D721Med (cell line): ENCODE measurements around the gene SIGLEC6.

Source experiments
- DNase-seq: peaks from one replicate; pipeline ENCODE4 v3.0.0; 2011; ENCODE audit warnings: low spot score; ENCODE audit not compliant: insufficient read length
- FAIRE-seq: peaks from 2 replicates; lab custom pipeline; 2011; peaks lifted over from hg19 to GRCh38; lab: Jason Lieb, UNC
- CTCF ChIP-seq: IDR thresholded peaks from 2 replicates; pipeline ENCODE4 v1.5.1; 2012; ENCODE audit warnings: mild to moderate bottlenecking, control low read depth; ENCODE audit not compliant: insufficient read depth; ENCODE audit errors: missing control alignments

Gene SIGLEC6

GRCh38 chr19:51542699-51543098 lies 11.2 kb upstream of the SIGLEC6 start:
- no peak for DNase-seq
- TF ChIP-seq CTCF, result no peak
- no peak for FAIRE-seq

- FAIRE-seq, result no peak
- DNase-seq, result no peak
- TF ChIP-seq CTCF, result no peak
Measured at GRCh38 chr19:51541458-51542357, 10.2 kb upstream of the SIGLEC6 start.

DNA sequence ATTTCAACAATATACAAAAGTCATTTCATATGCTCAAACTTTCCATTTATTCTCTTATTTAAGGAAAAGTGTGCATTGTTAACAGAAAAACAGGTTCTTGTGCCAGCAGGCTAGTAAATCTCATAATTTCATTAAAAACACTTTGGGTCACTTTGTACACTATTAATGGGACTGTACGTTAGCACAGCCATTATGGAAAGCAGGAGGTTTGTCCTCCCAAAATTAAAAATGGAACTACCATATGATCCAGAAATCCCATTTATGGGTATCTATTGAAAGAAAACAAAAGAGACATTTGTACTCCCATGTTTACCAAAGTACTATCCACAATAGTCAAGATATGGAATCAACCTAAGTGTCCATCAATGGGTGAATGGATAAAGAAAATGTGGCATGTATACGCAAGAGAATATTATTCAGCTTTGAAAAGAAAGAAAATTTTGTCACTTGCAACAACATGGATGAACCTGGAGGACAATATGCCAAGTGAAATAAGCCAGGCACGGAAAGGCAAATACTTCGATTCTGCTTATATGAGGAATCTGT lies 8.4 kb upstream of the SIGLEC6 start:
- FAIRE-seq (no peak), DNase-seq (no peak)
- TF ChIP-seq CTCF, result no peak

DNA sequence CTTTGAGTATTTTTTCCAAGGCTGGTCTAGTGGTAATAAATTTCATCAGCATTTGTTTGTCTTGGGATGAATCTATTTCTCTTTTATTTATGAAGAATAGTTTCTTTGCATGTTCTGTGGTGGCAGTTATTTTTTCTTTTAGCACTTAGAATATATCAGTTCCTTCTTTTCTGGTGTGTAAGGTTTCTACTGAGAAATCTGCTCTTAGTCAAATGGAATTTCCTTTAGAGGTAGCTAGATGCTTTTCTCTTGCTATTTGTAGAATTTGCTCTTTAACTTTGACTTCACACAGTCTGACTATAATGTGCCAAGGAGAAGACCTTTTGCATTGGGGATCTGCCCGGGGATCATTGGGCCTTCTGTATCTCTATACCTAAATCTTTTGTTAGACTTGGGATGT lies 4.1 kb upstream of the SIGLEC6 start:
- TF ChIP-seq CTCF, result no peak
- FAIRE-seq, result no peak
- no peak for DNase-seq

- FAIRE-seq (no peak), DNase-seq (no peak)
- no peak for TF ChIP-seq CTCF
Measured at GRCh38 chr19:51530616-51531015, 854 bp downstream of the SIGLEC6 start.

- TF ChIP-seq CTCF, result no peak
- FAIRE-seq, result no peak
- no peak for DNase-seq
Measured at GRCh38 chr19:51529301-51529700, 2.2 kb downstream of the SIGLEC6 start.

DNA sequence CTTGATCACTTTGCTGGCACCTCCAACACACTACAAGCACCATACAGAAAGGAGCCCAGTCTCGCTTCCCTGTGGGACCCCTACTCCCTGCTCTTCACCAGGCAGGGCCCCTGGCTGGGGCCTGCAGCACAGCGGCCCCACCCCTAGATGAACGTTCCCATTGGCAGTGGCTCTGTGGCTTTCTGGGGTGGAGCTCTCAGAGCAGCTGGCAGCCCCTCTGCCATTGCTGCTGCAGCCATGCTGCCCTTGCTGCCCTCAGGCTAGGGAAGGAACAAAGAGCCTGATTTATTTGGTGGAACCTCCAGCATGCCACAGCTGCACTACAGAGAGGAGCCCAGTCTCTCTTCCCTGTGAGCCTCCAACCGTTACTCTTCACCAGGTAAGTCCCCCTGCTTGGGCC lies 5.8 kb downstream of the SIGLEC6 start:
- no peak for TF ChIP-seq CTCF
- FAIRE-seq (no peak), DNase-seq (no peak)
